GM15510 (cell line): Measurements from ENCODE around the gene POLE.

Source experiments
- POLR2A ChIP-seq: IDR thresholded peaks from 3 replicates; pipeline ENCODE4 v1.6.1; 2011; ENCODE audit warnings: borderline replicate concordance; ENCODE audit not compliant: insufficient read length; ENCODE audit errors: extremely low read depth

Gene POLE

GRCh38 chr12:132687211-132688164 lies at the start of gene POLE, which contains the start of gene PXMP2:
TSS of gene POLE (minus strand) at chr12:132687342. CDS start at chr12:132687315, 27 bp downstream.
TSS of gene PXMP2 (plus strand) at chr12:132687587. CDS start at chr12:132687671, 84 bp downstream.
- peak; percentile 79 for TF ChIP-seq POLR2A

- no peak for TF ChIP-seq POLR2A
These were observed 49.8 kb upstream of the POLE start for GRCh38 chr12:132736913-132737312.

- TF ChIP-seq POLR2A = no peak
These were observed 49.2 kb upstream of the POLE start for GRCh38 chr12:132736378-132736777.

GRCh38 chr12:132735496-132735895 lies 48.4 kb upstream of the POLE start:
- no peak for TF ChIP-seq POLR2A

GRCh38 chr12:132734206-132734605 lies 47.1 kb upstream of the POLE start:
- no peak for TF ChIP-seq POLR2A

- TF ChIP-seq POLR2A = no peak
These were observed 44.4 kb upstream of the POLE start for GRCh38 chr12:132731574-132731973.

- no peak for TF ChIP-seq POLR2A
These were observed 43.2 kb upstream of the POLE start for GRCh38 chr12:132730353-132730752.

- TF ChIP-seq POLR2A = no peak
These were observed 42.6 kb upstream of the POLE start for GRCh38 chr12:132729541-132730320.

- no peak for TF ChIP-seq POLR2A
These were observed 41.4 kb upstream of the POLE start for GRCh38 chr12:132728502-132728901.

- TF ChIP-seq POLR2A = no peak
These were observed 40.1 kb upstream of the POLE start for GRCh38 chr12:132727091-132727794.

- no peak for TF ChIP-seq POLR2A
These were observed 39.2 kb upstream of the POLE start for GRCh38 chr12:132726386-132726785.

GRCh38 chr12:132724506-132725241 lies 37.5 kb upstream of the POLE start:
- no peak for TF ChIP-seq POLR2A

- no peak for TF ChIP-seq POLR2A
These were observed 36.6 kb upstream of the POLE start for GRCh38 chr12:132723764-132724140.
